Keratinocyte (primary cell): ENCODE measurements around the gene NRIP2.
"Not testable (repeated sequence)": the region's sequence is repeated elsewhere in the genome, so short reads cannot be mapped to it uniquely, and the experiment has no call there.

Experiments used
- EZH2 ChIP-seq: IDR thresholded peaks from one replicate; pipeline ENCODE4 v1.6.1; 2012; ENCODE audit warnings: inconsistent platforms, mild to moderate bottlenecking, low read length, moderate library complexity
- TF ChIP-seq, protein P1 (sequence below), 3 experiments: IDR thresholded peaks in 1 of 3; conservative IDR thresholded peaks in 1 of 3; optimal IDR thresholded peaks in 1 of 3; 2 replicates in 2 of 3; 3 replicates in 1 of 3; pipeline versions ENCODE3 to v1.5.1; 2011; ENCODE audit warnings: low read length in 3 of 3, mild to moderate bottlenecking in 3 of 3, moderate library complexity in 2 of 3, control low read depth in 1 of 3, inconsistent platforms in 1 of 3; ENCODE audit not compliant: insufficient read depth in 2 of 3; ENCODE audit errors: extremely low read depth in 1 of 3

DNA sequence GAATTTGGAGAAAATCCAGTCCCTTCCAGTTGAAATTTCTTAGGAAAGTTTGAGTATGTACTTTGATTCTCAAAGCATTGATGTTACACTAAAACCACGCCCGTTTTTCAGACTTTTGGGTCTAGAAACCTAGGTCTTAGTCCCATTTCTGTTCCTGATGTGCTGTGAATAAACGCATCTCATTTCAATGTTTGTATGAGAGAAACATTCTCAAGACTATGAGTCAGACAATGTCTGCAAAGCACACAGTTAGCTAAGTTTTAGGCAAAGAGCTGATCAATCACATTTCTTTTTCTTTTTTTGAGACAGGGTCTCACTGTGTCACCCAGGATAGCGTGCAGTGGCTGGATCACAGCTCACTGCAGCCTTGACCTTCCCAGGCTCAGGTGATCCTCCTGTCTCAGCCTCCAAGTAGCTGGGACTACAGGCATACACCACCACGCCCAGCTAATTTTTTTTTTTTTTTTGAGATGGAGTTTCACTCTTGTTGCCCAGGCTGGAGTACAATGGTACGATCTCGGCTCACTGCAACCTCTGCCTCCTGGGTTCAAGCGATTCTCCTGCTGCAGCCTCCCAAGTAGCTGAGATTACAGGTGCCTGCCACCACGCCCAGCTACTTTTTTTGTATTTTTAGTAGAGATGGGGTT, 34.3 kb upstream of the NRIP2 start:
- TF ChIP-seq, protein P1, sequence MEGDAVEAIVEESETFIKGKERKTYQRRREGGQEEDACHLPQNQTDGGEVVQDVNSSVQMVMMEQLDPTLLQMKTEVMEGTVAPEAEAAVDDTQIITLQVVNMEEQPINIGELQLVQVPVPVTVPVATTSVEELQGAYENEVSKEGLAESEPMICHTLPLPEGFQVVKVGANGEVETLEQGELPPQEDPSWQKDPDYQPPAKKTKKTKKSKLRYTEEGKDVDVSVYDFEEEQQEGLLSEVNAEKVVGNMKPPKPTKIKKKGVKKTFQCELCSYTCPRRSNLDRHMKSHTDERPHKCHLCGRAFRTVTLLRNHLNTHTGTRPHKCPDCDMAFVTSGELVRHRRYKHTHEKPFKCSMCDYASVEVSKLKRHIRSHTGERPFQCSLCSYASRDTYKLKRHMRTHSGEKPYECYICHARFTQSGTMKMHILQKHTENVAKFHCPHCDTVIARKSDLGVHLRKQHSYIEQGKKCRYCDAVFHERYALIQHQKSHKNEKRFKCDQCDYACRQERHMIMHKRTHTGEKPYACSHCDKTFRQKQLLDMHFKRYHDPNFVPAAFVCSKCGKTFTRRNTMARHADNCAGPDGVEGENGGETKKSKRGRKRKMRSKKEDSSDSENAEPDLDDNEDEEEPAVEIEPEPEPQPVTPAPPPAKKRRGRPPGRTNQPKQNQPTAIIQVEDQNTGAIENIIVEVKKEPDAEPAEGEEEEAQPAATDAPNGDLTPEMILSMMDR (optimal IDR thresholded peaks at IDR 0.05 in 1 of 3, IDR thresholded peaks at IDR 0.05 in 1 of 3, conservative IDR thresholded peaks at IDR 0.05 in 1 of 3; ENCODE audit: extremely low read depth in 1 of 3, insufficient read depth in 2 of 3, low read length in 3 of 3): not testable (repeated sequence)
- TF ChIP-seq EZH2: not testable (repeated sequence)
